H54 (cell line): ENCODE data around the gene C2orf92.
"Not testable (repeated sequence)": the region's sequence is repeated elsewhere in the genome, so short reads cannot be mapped to it uniquely, and the experiment has no call there.

Experiments
- DNase-seq: peaks from one replicate; pipeline ENCODE4 v3.0.0; 2011; ENCODE audit warnings: low spot score, mixed read lengths; ENCODE audit not compliant: insufficient read length
- FAIRE-seq: peaks from 3 replicates; lab custom pipeline; 2011; peaks lifted over from hg19 to GRCh38; lab: Jason Lieb, UNC
- POLR2A ChIP-seq: IDR thresholded peaks from 2 replicates; pipeline ENCODE4 v1.6.1; 2011; ENCODE audit warnings: low read depth, mild to moderate bottlenecking, low read length

The C2orf92 gene

DNA sequence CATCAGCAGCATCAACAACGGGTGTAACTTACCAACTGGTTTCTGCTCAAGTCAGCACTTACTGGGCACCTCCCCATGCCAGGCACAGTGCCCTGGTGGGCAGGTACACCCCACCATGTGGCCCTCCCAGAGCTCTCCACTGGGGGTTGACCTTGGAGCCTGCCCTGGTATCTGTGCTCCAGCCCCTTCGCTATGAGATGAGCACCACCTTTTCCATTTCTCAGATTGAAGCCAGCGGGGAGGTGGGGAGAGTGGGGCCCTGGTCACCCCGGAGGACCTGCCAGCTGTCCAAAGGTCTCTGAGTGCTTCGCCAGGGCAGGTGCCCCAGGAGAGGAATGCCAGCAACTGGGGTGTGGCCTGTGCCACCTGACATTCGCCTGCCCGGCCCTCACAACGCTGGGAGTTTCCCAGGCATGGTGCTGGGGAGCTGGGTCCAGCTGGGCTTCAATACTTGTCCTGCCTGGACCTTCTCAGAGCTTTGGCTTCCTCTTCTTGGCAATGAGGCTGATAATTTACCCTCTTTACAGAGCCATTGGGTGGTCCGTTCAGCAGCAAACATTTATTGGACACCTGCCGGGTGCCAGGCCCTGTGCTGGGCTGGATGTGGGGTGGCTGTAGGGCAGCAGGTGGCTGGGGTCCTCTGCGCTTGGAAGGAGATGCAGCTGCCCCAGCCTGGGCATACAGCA, 38.0 kb downstream of the C2orf92 start:
- TF ChIP-seq POLR2A = no peak
- DNase-seq (no peak), FAIRE-seq (no peak)

DNA sequence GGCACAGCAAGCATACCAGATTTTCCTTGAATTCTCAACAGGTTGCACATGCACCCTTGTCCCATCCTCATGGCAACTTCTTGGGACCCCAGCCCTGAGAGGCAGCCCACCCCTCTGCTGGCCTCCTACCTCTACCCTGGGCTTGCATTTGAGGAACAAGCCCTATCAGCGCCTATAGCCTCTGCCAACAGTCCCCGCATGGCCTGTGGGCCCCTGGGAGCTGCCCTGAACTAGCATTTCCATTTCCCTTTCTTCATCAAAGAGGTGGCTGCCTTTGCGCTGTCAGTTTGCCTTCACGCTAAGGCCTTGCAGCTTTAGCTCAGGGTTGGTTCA, 38.5 kb downstream of the C2orf92 start:
- FAIRE-seq (no peak), DNase-seq (no peak)
- no peak for TF ChIP-seq POLR2A

GRCh38 chr2:97708608-97709007, 39.1 kb downstream of the C2orf92 start:
- TF ChIP-seq POLR2A = no peak
- FAIRE-seq (no peak), DNase-seq (no peak)

- no peak for FAIRE-seq
- TF ChIP-seq POLR2A = no peak
Measured at GRCh38 chr2:97711394-97711711, 41.8 kb downstream of the C2orf92 start.

GRCh38 chr2:97712175-97712574, 42.7 kb downstream of the C2orf92 start:
- FAIRE-seq, DNase-seq: not testable (repeated sequence)

More at GRCh38 chr2:97711394-97711711, 41.8 kb downstream of the C2orf92 start:
- DNase-seq = no peak

GRCh38 chr2:97712693-97713295, 43.3 kb downstream of the C2orf92 start:
- no peak for DNase-seq
- FAIRE-seq = no peak
- no peak for TF ChIP-seq POLR2A

GRCh38 chr2:97713296-97714083, 44.0 kb downstream of the C2orf92 start, which contains the start of gene ZAP70:
ZAP70 (plus strand) TSS chr2:97713576; CDS start chr2:97724037, 10,461 bp downstream.
- DNase-seq = no peak
- TF ChIP-seq POLR2A = no peak
- FAIRE-seq = no peak

GRCh38 chr2:97714084-97714949, 44.8 kb downstream of the C2orf92 start:
- no peak for DNase-seq
- no peak for FAIRE-seq
- TF ChIP-seq POLR2A = no peak

GRCh38 chr2:97714950-97715652, 45.6 kb downstream of the C2orf92 start:
- FAIRE-seq = no peak
- TF ChIP-seq POLR2A = no peak

DNA sequence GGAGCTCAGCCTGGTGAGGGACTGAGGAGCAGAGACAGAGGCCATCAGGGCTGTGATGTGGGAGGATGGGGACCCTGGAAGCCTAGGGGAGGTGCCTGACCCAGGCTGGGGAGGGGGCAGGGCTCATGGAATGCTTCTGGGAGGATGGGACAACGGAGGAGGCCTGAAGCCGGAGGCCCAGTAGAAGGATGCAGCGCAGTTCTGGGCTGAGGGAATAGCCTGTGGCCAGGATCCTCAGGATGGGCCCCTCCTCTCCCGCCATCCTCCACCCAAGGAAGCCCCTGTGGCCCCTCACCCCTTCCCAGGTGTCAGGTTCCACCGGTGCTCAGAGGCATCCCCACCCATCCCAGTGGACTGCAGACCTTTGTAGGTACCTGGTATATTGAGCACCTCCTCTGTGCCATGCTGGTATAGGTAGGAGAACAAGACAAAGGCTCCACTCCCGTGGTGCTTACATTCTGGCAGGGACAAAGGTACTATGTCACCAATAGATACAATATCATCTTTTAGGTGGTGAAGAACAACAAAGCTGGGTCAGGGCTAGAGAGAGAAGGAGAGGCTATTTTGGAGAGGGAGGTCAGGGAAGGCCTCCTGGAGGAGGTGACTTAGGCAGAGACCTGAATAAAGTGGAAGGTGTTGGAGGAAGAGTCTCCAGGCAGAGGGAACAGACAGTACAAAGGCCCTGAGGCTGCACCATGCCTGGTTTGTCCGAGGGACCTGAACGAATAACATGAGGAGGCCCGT, 46.6 kb downstream of the C2orf92 start:
- FAIRE-seq (no peak), DNase-seq (no peak)
- TF ChIP-seq POLR2A = no peak

More at GRCh38 chr2:97714950-97715652, 45.6 kb downstream of the C2orf92 start:
- DNase-seq = no peak

DNA sequence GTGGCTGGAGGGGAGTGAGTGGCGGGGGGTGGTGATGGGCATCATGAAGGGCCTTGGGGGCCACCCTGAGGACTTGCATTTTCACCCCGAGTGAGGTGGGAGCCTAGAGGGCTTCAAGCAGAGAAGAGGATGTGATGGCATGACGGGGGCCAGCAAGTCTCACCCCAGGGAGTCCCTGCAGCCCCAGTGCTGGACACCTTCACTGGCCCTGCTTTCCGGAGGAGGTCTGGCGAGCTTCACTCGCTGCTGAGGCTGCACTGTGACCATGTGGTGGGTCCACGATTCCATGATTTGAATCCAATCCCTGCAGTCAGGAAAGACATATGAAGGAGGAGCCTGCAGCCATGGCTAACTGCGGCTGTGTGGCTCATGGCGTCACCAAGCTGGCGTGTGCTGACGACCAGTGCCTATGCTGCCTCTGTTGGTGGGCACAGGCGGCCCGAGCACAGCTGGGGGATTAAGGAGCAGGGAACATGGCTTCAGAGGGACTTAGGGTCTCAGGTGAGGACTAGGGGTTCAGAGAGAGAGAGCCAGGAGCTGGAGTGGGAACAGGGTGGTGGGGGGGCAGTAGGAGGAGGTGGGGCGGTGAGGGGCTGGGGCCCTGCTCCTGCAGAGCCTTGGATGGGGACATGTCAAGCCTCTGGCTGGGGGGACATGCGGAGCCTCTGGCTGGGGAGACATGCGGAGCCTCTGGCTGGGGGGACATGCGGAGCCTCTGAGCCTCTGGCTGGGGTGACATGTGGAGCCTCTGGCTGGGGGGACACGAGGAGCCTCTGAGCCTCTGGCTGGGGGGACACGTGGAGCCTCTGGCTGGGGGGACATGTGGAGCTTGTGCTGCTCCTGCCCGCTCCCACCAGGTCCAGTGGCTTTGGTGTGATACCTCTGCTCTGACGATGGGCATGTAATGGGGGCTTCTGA, 47.4 kb downstream of the C2orf92 start:
- TF ChIP-seq POLR2A = no peak
- no peak for DNase-seq
- FAIRE-seq = no peak
